Spinal cord (tissue), 10 donors: Measurements from ENCODE around the gene CADPS. TPM values are rescaled to one million over a fixed set of nuclear protein-coding genes. Genes with fewer than 3 reads are reported as not detected.

Source experiments
- DNase-seq, 6 donors: peaks; one replicate each; pipeline versions ENCODE4 v3.0.0 to v3.0.0-alpha.2; 2013 to 2015; ENCODE audit warnings: low spot score in 6 of 6, low read depth in 4 of 6
- H3K27ac ChIP-seq: one replicate; pipeline ENCODE4 v1.5.1; 2013; ENCODE audit warnings: low read depth, low read length, control low read depth
- H3K27me3 ChIP-seq: one replicate; pipeline ENCODE4 v1.6.1; 2013; ENCODE audit warnings: low read length; ENCODE audit not compliant: control insufficient read depth, insufficient read depth
- H3K36me3 ChIP-seq: one replicate; pipeline ENCODE4 v1.6.1; 2013; ENCODE audit warnings: low read length; ENCODE audit not compliant: control insufficient read depth, insufficient read depth
- H3K4me1 ChIP-seq: one replicate; pipeline ENCODE4 v1.6.1; 2013; ENCODE audit warnings: low read length; ENCODE audit not compliant: control insufficient read depth, insufficient read depth
- H3K4me3 ChIP-seq: one replicate; pipeline ENCODE4 v1.5.1; 2013; ENCODE audit warnings: low read depth, low read length, control low read depth
- H3K9me3 ChIP-seq: one replicate; pipeline ENCODE4 v1.6.1; 2013; ENCODE audit warnings: low read length; ENCODE audit not compliant: control insufficient read depth, insufficient read depth
- WGBS: methylation state at CpG from one replicate; pipeline ENCODE4 v1.1.5; 2013; ENCODE audit warnings: missing lambda C conversion rate; ENCODE audit not compliant: insufficient coverage; 5-methylcytosine and 5-hydroxymethylcytosine counted together
- polyA plus RNA-seq, 2 donors: library from polyadenylated mRNA; unstranded; fragments of 120-200 nt; gene quantifications; one replicate each; pipeline ENCODE4 v1.2.1, GENCODE V29; 2013; ENCODE audit not compliant: insufficient read length in 2 of 2
- total RNA-seq, 2 donors: library from RNA; depleted of rRNA in 1 of 2; stranded (reverse); fragments of 120-200 nt in 1 of 2; fragments of >200 nt in 1 of 2; gene quantifications; one replicate each; pipeline versions ENCODE4 v1.2.3 to v1.2.4, GENCODE V29; 2013 to 2014
- donor health status: healthy.

CADPS gene
- total and polyA plus RNA-seq, 4 donors = 79.7 to 251 (median 198) TPM

- DNase-seq = peak in 2 of 6 donors; percentile 34 to 75
- Histone ChIP-seq H3K9me3 (no peaks in the 10 kb centered on the region), H3K36me3 (no peaks in the 10 kb centered on the region), H3K4me1 (peaks cover 51% of the 10 kb centered on the region), H3K27me3 (peaks cover 99% of the 10 kb centered on the region), H3K4me3 (no peak overlapping the region), H3K27ac (no peak overlapping the region)
- WGBS = under 1% methylated on average over 14 of the region's 30 CpGs
These were observed 500.6 kb downstream of the CADPS start for GRCh38 chr3:62374341-62375218.

- WGBS = 1% methylated on average over 44 of the region's 47 CpGs
- Histone ChIP-seq H3K36me3 (no peaks in the 10 kb centered on the region), H3K4me1 (peaks cover 58% of the 10 kb centered on the region), H3K27me3 (peaks cover 99% of the 10 kb centered on the region), H3K9me3 (no peaks in the 10 kb centered on the region), H3K27ac (no peak overlapping the region), H3K4me3 (no peak overlapping the region)
- DNase-seq = peak in 2 of 6 donors; percentile 11 to 72
These were observed 501.4 kb downstream of the CADPS start for GRCh38 chr3:62373714-62374333.

- peaks cover 59% of the 10 kb centered on the region for H3K4me1 ChIP-seq
- peak in 1 of 6 donors; percentile 75 for DNase-seq
- no peak within 1 kb of the TSS for H3K27ac ChIP-seq
- H3K4me3 ChIP-seq = no peak within 1 kb of the TSS
- H3K27me3 ChIP-seq = peaks cover 99% of the 10 kb centered on the region
- no peaks in the 10 kb centered on the region for H3K9me3 ChIP-seq
- WGBS = 0% methylated on average over 26 of the region's 28 CpGs
- no peaks in the 10 kb centered on the region for H3K36me3 ChIP-seq
These were observed 502.0 kb downstream of the CADPS start, which contains the start of gene FEZF2 for GRCh38 chr3:62373215-62373614. Gene FEZF2, minus strand, starts transcription at chr3:62373550. Its CDS starts 682 bp downstream, at chr3:62372868.

GRCh38 chr3:62372621-62373041 is 502.6 kb downstream of the CADPS start:
- under 1% methylated on average over 30 of the region's 30 CpGs for WGBS
- DNase-seq = peak in 2 of 6 donors; percentile 8 to 57
- Histone ChIP-seq H3K9me3 (no peaks in the 10 kb centered on the region), H3K27me3 (peaks cover 99% of the 10 kb centered on the region), H3K36me3 (no peaks in the 10 kb centered on the region), H3K27ac (no peak overlapping the region), H3K4me3 (no peak overlapping the region), H3K4me1 (peaks cover 63% of the 10 kb centered on the region)

GRCh38 chr3:62371720-62372591 is 503.3 kb downstream of the CADPS start:
- H3K36me3 ChIP-seq = no peaks in the 10 kb centered on the region
- H3K27ac ChIP-seq = no peak overlapping the region
- H3K9me3 ChIP-seq = no peaks in the 10 kb centered on the region
- WGBS = under 1% methylated on average over 66 of the region's 66 CpGs
- H3K4me3 ChIP-seq = no peak overlapping the region
- peak in 2 of 6 donors; percentile 9 to 34 for DNase-seq
- H3K4me1 ChIP-seq = peaks cover 63% of the 10 kb centered on the region
- peaks cover 99% of the 10 kb centered on the region for H3K27me3 ChIP-seq

- Histone ChIP-seq H3K9me3 (no peaks in the 10 kb centered on the region), H3K27me3 (peaks cover 99% of the 10 kb centered on the region), H3K4me3 (no peak overlapping the region), H3K4me1 (peaks cover 63% of the 10 kb centered on the region), H3K27ac (no peak overlapping the region), H3K36me3 (no peaks in the 10 kb centered on the region)
- DNase-seq = peak in 2 of 6 donors; percentile 44 to 75
- 3% methylated on average over 37 of the region's 49 CpGs for WGBS
These were observed 504.1 kb downstream of the CADPS start for GRCh38 chr3:62370858-62371719.

- no peak overlapping the region for H3K4me3 ChIP-seq
These were observed 504.9 kb downstream of the CADPS start for GRCh38 chr3:62370112-62370857.

GRCh38 chr3:62369476-62369743 is 505.8 kb downstream of the CADPS start:
- DNase-seq = no peak
- Histone ChIP-seq H3K36me3 (no peaks in the 10 kb centered on the region), H3K4me3 (no peak overlapping the region), H3K27ac (no peak overlapping the region), H3K9me3 (no peaks in the 10 kb centered on the region), H3K4me1 (peaks cover 63% of the 10 kb centered on the region), H3K27me3 (peaks cover 99% of the 10 kb centered on the region)
- WGBS = under 1% methylated on average over 11 of the region's 12 CpGs

More at GRCh38 chr3:62370112-62370857, 504.9 kb downstream of the CADPS start:
- WGBS = 2% methylated on average over 39 of the region's 46 CpGs
- Histone ChIP-seq H3K27me3 (peaks cover 99% of the 10 kb centered on the region), H3K36me3 (no peaks in the 10 kb centered on the region), H3K9me3 (no peaks in the 10 kb centered on the region), H3K4me1 (peaks cover 66% of the 10 kb centered on the region), H3K27ac (no peak overlapping the region)
- peak in 2 of 6 donors; percentile 19 to 69 for DNase-seq
